WTC11 (cell line): ENCODE results near the gene MYO5C.

Source experiments
- CREB1 ChIP-seq: sonication (generic); formaldehyde crosslinking; IDR thresholded peaks from 2 replicates; pipeline ENCODE4 v1.8.0; 2023; ENCODE audit warnings: mild to moderate bottlenecking, missing genetic modification reagents
- CREM ChIP-seq: sonication (generic); formaldehyde crosslinking; IDR thresholded peaks from 2 replicates; pipeline ENCODE4 v1.8.1; 2022; ENCODE audit warnings: mild to moderate bottlenecking, missing genetic modification reagents, moderate library complexity
- FOXP1 ChIP-seq: sonication (generic); formaldehyde crosslinking; IDR thresholded peaks from 2 replicates; pipeline ENCODE4 v1.8.0; 2022; ENCODE audit warnings: missing genetic modification reagents, mild to moderate bottlenecking, moderate library complexity, borderline replicate concordance
- FOXP4 ChIP-seq: sonication (generic); formaldehyde crosslinking; IDR thresholded peaks from 2 replicates; pipeline ENCODE4 v1.8.0; 2022; ENCODE audit warnings: mild to moderate bottlenecking, missing genetic modification reagents
- GABPB1 ChIP-seq: sonication (generic); formaldehyde crosslinking; IDR thresholded peaks from 2 replicates; pipeline ENCODE4 v1.8.1; 2023; ENCODE audit warnings: mild to moderate bottlenecking, missing genetic modification reagents
- NR3C1 ChIP-seq: sonication (generic); formaldehyde crosslinking; conservative IDR thresholded peaks from 2 replicates; pipeline ENCODE4 v1.8.1; 2023; ENCODE audit warnings: low read depth, mild to moderate bottlenecking, missing genetic modification reagents
- SP1 ChIP-seq: sonication (generic); formaldehyde crosslinking; conservative IDR thresholded peaks from 2 replicates; pipeline ENCODE4 v1.8.1; 2022; ENCODE audit warnings: missing genetic modification reagents
- TEAD1 ChIP-seq: sonication (generic); formaldehyde crosslinking; IDR thresholded peaks from 2 replicates; pipeline ENCODE4 v1.8.0; 2022; ENCODE audit warnings: mild to moderate bottlenecking, missing genetic modification reagents
- TP53 ChIP-seq: sonication (generic); formaldehyde crosslinking; IDR thresholded peaks from 2 replicates; pipeline ENCODE4 v1.8.1; 2023; ENCODE audit warnings: mild to moderate bottlenecking, missing genetic modification reagents
- ZNF423 ChIP-seq: fragments of 250-450 bp; sonication (Bioruptor Pico); IDR thresholded peaks from 2 replicates; pipeline ENCODE4 v2.1.2; 2022; ENCODE audit warnings: mild to moderate bottlenecking, moderate library complexity
- ZNF425 ChIP-seq: fragments of 250-450 bp; sonication (Bioruptor Pico); conservative IDR thresholded peaks from 2 replicates; pipeline ENCODE4 v1.9.0; 2021; ENCODE audit warnings: mild to moderate bottlenecking
- ZNF671 ChIP-seq: fragments of 250-450 bp; sonication (Bioruptor Pico); IDR thresholded peaks from 2 replicates; pipeline ENCODE4 v1.8.0; 2021; ENCODE audit warnings: mild to moderate bottlenecking
- TF ChIP-seq, protein P1 (sequence below): fragments of 200-600 bp; IDR thresholded peaks from 2 replicates; pipeline ENCODE4 v1.8.0; 2022; ENCODE audit warnings: antibody characterized with exemption
- TF ChIP-seq, protein P2 (sequence below): sonication (generic); formaldehyde crosslinking; IDR thresholded peaks from 2 replicates; pipeline ENCODE4 v1.8.1; 2022; ENCODE audit warnings: low read depth, missing genetic modification reagents, borderline replicate concordance

- TF ChIP-seq CREM (CRISPR knock-in tag): no peak
- TF ChIP-seq, protein P1, sequence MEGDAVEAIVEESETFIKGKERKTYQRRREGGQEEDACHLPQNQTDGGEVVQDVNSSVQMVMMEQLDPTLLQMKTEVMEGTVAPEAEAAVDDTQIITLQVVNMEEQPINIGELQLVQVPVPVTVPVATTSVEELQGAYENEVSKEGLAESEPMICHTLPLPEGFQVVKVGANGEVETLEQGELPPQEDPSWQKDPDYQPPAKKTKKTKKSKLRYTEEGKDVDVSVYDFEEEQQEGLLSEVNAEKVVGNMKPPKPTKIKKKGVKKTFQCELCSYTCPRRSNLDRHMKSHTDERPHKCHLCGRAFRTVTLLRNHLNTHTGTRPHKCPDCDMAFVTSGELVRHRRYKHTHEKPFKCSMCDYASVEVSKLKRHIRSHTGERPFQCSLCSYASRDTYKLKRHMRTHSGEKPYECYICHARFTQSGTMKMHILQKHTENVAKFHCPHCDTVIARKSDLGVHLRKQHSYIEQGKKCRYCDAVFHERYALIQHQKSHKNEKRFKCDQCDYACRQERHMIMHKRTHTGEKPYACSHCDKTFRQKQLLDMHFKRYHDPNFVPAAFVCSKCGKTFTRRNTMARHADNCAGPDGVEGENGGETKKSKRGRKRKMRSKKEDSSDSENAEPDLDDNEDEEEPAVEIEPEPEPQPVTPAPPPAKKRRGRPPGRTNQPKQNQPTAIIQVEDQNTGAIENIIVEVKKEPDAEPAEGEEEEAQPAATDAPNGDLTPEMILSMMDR: no peak
- TF ChIP-seq GABPB1 (CRISPR knock-in tag): no peak
- TF ChIP-seq NR3C1 (CRISPR knock-in tag): no peak
- no peak for TF ChIP-seq CREB1 (CRISPR knock-in tag)
- TF ChIP-seq FOXP4: no peak
- no peak for TF ChIP-seq TP53 (CRISPR knock-in tag)
- TF ChIP-seq SP1 (CRISPR knock-in tag): no peak
- TF ChIP-seq TEAD1 (CRISPR knock-in tag): no peak
- TF ChIP-seq FOXP1: no peak
- no peak for TF ChIP-seq ZNF425
- TF ChIP-seq ZNF671: no peak
- TF ChIP-seq, protein P2, sequence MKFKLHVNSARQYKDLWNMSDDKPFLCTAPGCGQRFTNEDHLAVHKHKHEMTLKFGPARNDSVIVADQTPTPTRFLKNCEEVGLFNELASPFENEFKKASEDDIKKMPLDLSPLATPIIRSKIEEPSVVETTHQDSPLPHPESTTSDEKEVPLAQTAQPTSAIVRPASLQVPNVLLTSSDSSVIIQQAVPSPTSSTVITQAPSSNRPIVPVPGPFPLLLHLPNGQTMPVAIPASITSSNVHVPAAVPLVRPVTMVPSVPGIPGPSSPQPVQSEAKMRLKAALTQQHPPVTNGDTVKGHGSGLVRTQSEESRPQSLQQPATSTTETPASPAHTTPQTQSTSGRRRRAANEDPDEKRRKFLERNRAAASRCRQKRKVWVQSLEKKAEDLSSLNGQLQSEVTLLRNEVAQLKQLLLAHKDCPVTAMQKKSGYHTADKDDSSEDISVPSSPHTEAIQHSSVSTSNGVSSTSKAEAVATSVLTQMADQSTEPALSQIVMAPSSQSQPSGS (CRISPR knock-in tag): no peak
- TF ChIP-seq ZNF423 (CRISPR knock-in tag): no peak
These were observed 34.6 kb downstream of the MYO5C start for GRCh38 chr15:52261026-52261425.
